ENCODE data around the gene CCDC86. TPM values are rescaled to one million over a fixed set of nuclear protein-coding genes. Genes with fewer than 3 reads are reported as not detected.

Gene CCDC86
- total RNA-seq, 2 experiments from 2014 or later: 8.0 to 9.0 TPM

- no peaks in the 10 kb centered on the region for H3K36me3 ChIP-seq (ENCODE audit: insufficient read depth, low read length)
- Mint-ChIP-seq H3K4me3 (no peak overlapping the region), H3K4me1 (ENCODE audit: low read depth) (peaks cover 20% of the 10 kb centered on the region), H3K9me3 (no peaks in the 10 kb centered on the region), H3K36me3 (ENCODE audit: low read depth) (no peaks in the 10 kb centered on the region), H3K27me3 (no peaks in the 10 kb centered on the region), H3K27ac (peak overlapping the region; percentile 33)
- H3K4me3 ChIP-seq (ENCODE audit: low read length): no peak overlapping the region
- TF ChIP-seq, protein P1, sequence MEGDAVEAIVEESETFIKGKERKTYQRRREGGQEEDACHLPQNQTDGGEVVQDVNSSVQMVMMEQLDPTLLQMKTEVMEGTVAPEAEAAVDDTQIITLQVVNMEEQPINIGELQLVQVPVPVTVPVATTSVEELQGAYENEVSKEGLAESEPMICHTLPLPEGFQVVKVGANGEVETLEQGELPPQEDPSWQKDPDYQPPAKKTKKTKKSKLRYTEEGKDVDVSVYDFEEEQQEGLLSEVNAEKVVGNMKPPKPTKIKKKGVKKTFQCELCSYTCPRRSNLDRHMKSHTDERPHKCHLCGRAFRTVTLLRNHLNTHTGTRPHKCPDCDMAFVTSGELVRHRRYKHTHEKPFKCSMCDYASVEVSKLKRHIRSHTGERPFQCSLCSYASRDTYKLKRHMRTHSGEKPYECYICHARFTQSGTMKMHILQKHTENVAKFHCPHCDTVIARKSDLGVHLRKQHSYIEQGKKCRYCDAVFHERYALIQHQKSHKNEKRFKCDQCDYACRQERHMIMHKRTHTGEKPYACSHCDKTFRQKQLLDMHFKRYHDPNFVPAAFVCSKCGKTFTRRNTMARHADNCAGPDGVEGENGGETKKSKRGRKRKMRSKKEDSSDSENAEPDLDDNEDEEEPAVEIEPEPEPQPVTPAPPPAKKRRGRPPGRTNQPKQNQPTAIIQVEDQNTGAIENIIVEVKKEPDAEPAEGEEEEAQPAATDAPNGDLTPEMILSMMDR (IDR thresholded peaks at IDR 0.05): no peak
- ATAC-seq (ENCODE audit: poor library complexity) (no peak), DNase-seq (no peak)
- POLR2A ChIA-PET: no interaction called here
- no peaks in the 10 kb centered on the region for H3K9me3 ChIP-seq (ENCODE audit: control insufficient read depth in 1 of 2, insufficient read depth in 1 of 2, low read length in 2 of 2)
- intact Hi-C loops (cut with DNase I, micrococcal nuclease): no loop called here
- CTCF ChIA-PET: no interaction called here
- no peak overlapping the region for H3K27ac ChIP-seq (ENCODE audit: low read depth in 1 of 2, low read length in 2 of 2)
- peaks cover 11% of the 10 kb centered on the region for H3K4me1 ChIP-seq (ENCODE audit: insufficient read depth, low read length)
- no peaks in the 10 kb centered on the region for H3K27me3 ChIP-seq (ENCODE audit: control insufficient read depth in 1 of 2, insufficient read depth in 2 of 2, low read length in 2 of 2)
These were observed 17.0 kb downstream of the CCDC86 start for GRCh38 chr11:60858731-60859464.

DNA sequence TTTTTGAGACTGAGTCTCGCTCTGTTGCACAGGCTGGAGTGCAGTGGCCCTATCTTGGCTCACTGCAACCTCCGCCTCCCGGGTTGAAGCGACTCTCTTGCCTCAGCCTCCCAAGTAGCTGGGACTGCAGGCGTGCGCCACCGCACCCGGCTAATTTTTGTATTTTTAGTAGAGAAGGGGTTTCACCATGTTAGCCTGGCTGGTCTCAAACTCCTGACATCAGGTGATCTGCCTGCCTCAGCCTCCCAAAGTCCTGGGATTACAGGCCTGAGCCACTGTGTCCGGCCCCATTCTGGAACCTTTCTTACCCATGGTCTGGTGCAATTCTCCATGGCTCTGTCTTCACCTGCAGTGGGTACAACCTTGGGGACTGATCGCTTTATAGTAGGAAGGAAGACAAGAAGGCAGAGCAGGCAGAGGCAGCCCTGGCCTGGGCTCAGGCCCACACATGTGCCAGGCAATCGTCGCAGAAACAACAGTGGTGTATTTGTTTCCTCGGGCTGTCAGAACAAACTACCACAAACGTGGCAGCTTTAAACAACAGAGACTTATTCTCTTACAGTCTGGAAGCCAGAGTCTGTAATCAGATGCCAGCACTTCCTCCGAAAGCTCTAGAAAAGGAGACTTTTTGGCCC, 17.8 kb downstream of the CCDC86 start:
- ChIA-PET POLR2A (no interaction called here), CTCF (no interaction called here)
- no peaks in the 10 kb centered on the region for H3K9me3 ChIP-seq (ENCODE audit: control insufficient read depth in 1 of 2, insufficient read depth in 1 of 2, low read length in 2 of 2)
- no peaks in the 10 kb centered on the region for H3K36me3 ChIP-seq (ENCODE audit: insufficient read depth, low read length)
- Mint-ChIP-seq H3K36me3 (ENCODE audit: low read depth) (no peaks in the 10 kb centered on the region), H3K4me1 (ENCODE audit: low read depth) (peaks cover 20% of the 10 kb centered on the region), H3K27me3 (no peaks in the 10 kb centered on the region), H3K4me3 (no peak overlapping the region), H3K27ac (no peak overlapping the region), H3K9me3 (no peaks in the 10 kb centered on the region)
- intact Hi-C loops (cut with DNase I, micrococcal nuclease): no loop called here
- H3K4me1 ChIP-seq (ENCODE audit: insufficient read depth, low read length): peaks cover 11% of the 10 kb centered on the region
- no peak overlapping the region for H3K4me3 ChIP-seq (ENCODE audit: low read length)
- H3K27me3 ChIP-seq (ENCODE audit: control insufficient read depth in 1 of 2, insufficient read depth in 2 of 2, low read length in 2 of 2): no peaks in the 10 kb centered on the region
- DNase-seq (no peak), ATAC-seq (ENCODE audit: poor library complexity) (no peak)
- TF ChIP-seq, protein P1 (IDR thresholded peaks at IDR 0.05): no peak
- no peak overlapping the region for H3K27ac ChIP-seq (ENCODE audit: low read depth in 1 of 2, low read length in 2 of 2)

DNA sequence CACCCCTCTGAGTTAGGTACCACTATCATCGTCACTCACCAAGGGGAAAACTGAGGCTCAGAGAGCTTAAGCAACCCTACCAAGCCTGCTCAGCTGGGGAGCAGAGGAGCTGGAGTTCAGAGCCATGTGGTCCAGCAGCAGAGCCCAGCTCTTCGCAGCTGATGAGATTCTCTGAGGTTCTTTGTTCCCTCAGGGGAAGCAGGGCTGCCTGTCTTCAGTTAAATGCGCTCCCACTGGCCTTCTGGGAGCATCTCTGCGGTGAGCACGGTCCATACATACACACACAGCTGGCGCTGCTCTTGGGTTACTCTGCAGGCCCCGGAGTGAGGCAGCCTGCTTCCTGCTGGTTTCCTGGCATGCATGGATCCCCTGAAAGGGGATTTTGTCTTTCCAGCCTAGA, 19.0 kb downstream of the CCDC86 start:
- TF ChIP-seq, protein P1 (IDR thresholded peaks at IDR 0.05): no peak
- Mint-ChIP-seq H3K4me1 (ENCODE audit: low read depth) (peaks cover 17% of the 10 kb centered on the region), H3K4me3 (no peak overlapping the region), H3K36me3 (ENCODE audit: low read depth) (no peaks in the 10 kb centered on the region), H3K9me3 (no peaks in the 10 kb centered on the region), H3K27ac (no peak overlapping the region), H3K27me3 (no peaks in the 10 kb centered on the region)
- H3K9me3 ChIP-seq (ENCODE audit: control insufficient read depth in 1 of 2, insufficient read depth in 1 of 2, low read length in 2 of 2): no peaks in the 10 kb centered on the region
- intact Hi-C loops (cut with DNase I, micrococcal nuclease): no loop called here
- peak in 1 of 14 experiments; percentile 27 for DNase-seq
- no peak overlapping the region for H3K27ac ChIP-seq (ENCODE audit: low read depth in 1 of 2, low read length in 2 of 2)
- H3K4me1 ChIP-seq (ENCODE audit: insufficient read depth, low read length): peaks cover 11% of the 10 kb centered on the region
- no peaks in the 10 kb centered on the region for H3K36me3 ChIP-seq (ENCODE audit: insufficient read depth, low read length)
- ATAC-seq (ENCODE audit: poor library complexity): no peak
- ChIA-PET CTCF (interaction anchor here (0.6 kb wide), 1 partner anchor 612 kb away, joined by 3 read pairs; no protein-coding TSS in a partner anchor), POLR2A (no interaction called here)
- no peak overlapping the region for H3K4me3 ChIP-seq (ENCODE audit: low read length)
- H3K27me3 ChIP-seq (ENCODE audit: control insufficient read depth in 1 of 2, insufficient read depth in 2 of 2, low read length in 2 of 2): no peaks in the 10 kb centered on the region

All from CD4-positive, alpha-beta T cell (primary cell).